Large intestine (tissue), 3 donors: ENCODE results near the gene KDM4C. TPM values are rescaled to one million over a fixed set of nuclear protein-coding genes. Genes with fewer than 3 reads are reported as not detected.
A peak's percentile ranks its signal among the peaks of the same experiment; 100 is the strongest.

Experiments used
- DNase-seq, 2 donors: peaks; one replicate each; pipeline versions ENCODE4 v3.0.0 to v3.0.0-alpha.2; 2013
- H3K27ac ChIP-seq: one replicate; pipeline ENCODE4 v1.5.1; 2013; ENCODE audit warnings: low read length
- H3K27me3 ChIP-seq: 2 replicates; pipeline ENCODE4 v1.6.1; 2013; ENCODE audit warnings: low read length; ENCODE audit not compliant: control insufficient read depth, insufficient read depth
- H3K36me3 ChIP-seq: 2 replicates; pipeline ENCODE4 v1.6.1; 2013; ENCODE audit warnings: low read length; ENCODE audit not compliant: control insufficient read depth, insufficient read depth
- H3K4me1 ChIP-seq: one replicate; pipeline ENCODE4 v1.6.1; 2013; ENCODE audit warnings: low read length; ENCODE audit not compliant: control insufficient read depth, insufficient read depth
- H3K4me3 ChIP-seq: one replicate; pipeline ENCODE4 v1.5.1; 2013; ENCODE audit warnings: low read length
- H3K9me3 ChIP-seq: one replicate; pipeline ENCODE4 v1.6.1; 2013; ENCODE audit warnings: mild to moderate bottlenecking, low read depth, low read length, moderate library complexity; ENCODE audit not compliant: control insufficient read depth
- WGBS: methylation state at CpG from one replicate; pipeline ENCODE4 v1.1.5; 2013; ENCODE audit warnings: low lambda C conversion rate; ENCODE audit not compliant: insufficient coverage; 5-methylcytosine and 5-hydroxymethylcytosine counted together
- polyA plus RNA-seq: library from polyadenylated mRNA; unstranded; fragments of 120-200 nt; gene quantifications from one replicate; pipeline ENCODE4 v1.2.1, GENCODE V29; 2013

KDM4C gene
- polyA plus RNA-seq, 1 donor, result 27.2 TPM

- Histone ChIP-seq H3K27ac (no peak overlapping the region), H3K4me1 (no peaks in the 10 kb centered on the region), H3K4me3 (no peak overlapping the region), H3K36me3 (no peaks in the 10 kb centered on the region), H3K9me3 (no peaks in the 10 kb centered on the region), H3K27me3 (no peaks in the 10 kb centered on the region)
- no peak for DNase-seq
- 86% methylated on average over 2 of the region's 8 CpGs for WGBS
Measured at GRCh38 chr9:7210854-7211637, 453.3 kb downstream of the KDM4C start.

GRCh38 chr9:7211657-7212056, 453.9 kb downstream of the KDM4C start:
- Histone ChIP-seq H3K27me3 (no peaks in the 10 kb centered on the region), H3K4me1 (no peaks in the 10 kb centered on the region), H3K4me3 (no peak overlapping the region), H3K27ac (no peak overlapping the region), H3K36me3 (no peaks in the 10 kb centered on the region), H3K9me3 (no peaks in the 10 kb centered on the region)
- DNase-seq, result no peak
- 60% methylated on average over 1 of the region's 3 CpGs for WGBS

- H3K27me3 ChIP-seq, result no peaks in the 10 kb centered on the region
- WGBS, result no CpG with 5 or more reads among the region's 4 CpGs
- DNase-seq, result peak in 1 of 2 donors; percentile 38
- no peak overlapping the region for H3K27ac ChIP-seq
- no peaks in the 10 kb centered on the region for H3K9me3 ChIP-seq
- no peaks in the 10 kb centered on the region for H3K36me3 ChIP-seq
- no peaks in the 10 kb centered on the region for H3K4me1 ChIP-seq
- H3K4me3 ChIP-seq, result no peak overlapping the region
Measured at GRCh38 chr9:7212101-7212500, 454.3 kb downstream of the KDM4C start.

DNA sequence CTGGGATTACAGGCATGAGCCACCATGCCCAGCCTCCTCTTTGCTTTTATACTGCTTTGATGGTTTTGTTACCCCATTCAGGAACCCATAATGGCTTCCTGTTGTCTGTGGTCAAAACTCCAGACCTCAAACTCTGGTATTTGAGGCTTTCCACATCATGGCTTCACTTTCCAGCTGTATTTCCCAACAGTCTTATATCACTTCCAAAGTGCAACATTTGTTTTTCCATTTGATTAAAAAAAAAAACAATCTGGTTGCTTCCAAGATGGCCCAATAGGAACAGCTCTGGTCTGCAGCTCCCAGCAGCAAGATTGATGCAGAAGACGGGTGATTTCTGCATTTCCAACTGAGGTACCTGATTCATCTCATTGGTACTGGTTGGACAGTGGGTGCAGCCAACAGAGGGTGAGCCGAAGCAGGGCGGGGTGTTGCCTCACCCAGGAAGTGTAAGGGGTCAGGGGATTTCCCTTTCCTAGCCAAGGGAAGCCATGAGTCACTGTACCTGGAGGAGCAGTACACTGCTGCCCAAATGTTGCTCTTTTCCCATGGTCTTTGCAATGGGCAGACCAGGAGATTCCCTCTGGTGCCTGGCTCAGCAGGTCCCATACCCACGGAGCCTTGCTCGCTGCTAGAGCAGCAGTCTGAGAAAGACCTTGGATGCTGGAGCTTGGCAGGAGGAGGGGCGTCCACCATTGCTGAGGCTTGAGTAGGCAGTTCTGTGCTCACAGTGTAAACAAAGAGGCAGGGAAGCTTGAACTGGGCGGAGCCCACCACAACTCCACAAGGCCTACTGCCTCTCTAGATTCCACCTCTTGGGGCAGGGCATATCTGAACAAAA, 458.4 kb downstream of the KDM4C start:
- no peaks in the 10 kb centered on the region for H3K27me3 ChIP-seq
- whole genome bisulfite sequencing, result no CpG with 5 or more reads among the region's 7 CpGs
- no peak overlapping the region for H3K27ac ChIP-seq
- DNase-seq, result no peak
- no peaks in the 10 kb centered on the region for H3K9me3 ChIP-seq
- H3K4me1 ChIP-seq, result no peaks in the 10 kb centered on the region
- H3K36me3 ChIP-seq, result no peaks in the 10 kb centered on the region
- H3K4me3 ChIP-seq, result no peak overlapping the region

GRCh38 chr9:7223981-7224380, 466.2 kb downstream of the KDM4C start:
- Histone ChIP-seq H3K27ac (no peak overlapping the region), H3K27me3 (peaks cover 2% of the 10 kb centered on the region), H3K4me1 (no peaks in the 10 kb centered on the region), H3K4me3 (no peak overlapping the region), H3K36me3 (no peaks in the 10 kb centered on the region), H3K9me3 (no peaks in the 10 kb centered on the region)
- peak; percentile 31 to 68 for DNase-seq
- 17% methylated on average over 1 of the region's 6 CpGs for WGBS

Other genes with a start within 250 kb of the KDM4C start
- 13.0 TPM for gene GLDC, start 112.2 kb upstream of the KDM4C start, polyA plus RNA-seq